ENCODE measurements around the gene GK.
"Not testable (repeated sequence)": the region's sequence is repeated elsewhere in the genome, so short reads cannot be mapped to it uniquely, and the experiment has no call there.

- not testable (repeated sequence) for TF ChIP-seq CTCF (conservative IDR thresholded peaks at IDR 0.05); ZFX (IDR thresholded peaks at IDR 0.05)
Measured at GRCh38 chrX:30634070-30634469, 19.2 kb upstream of the GK start.
